PFSK-1 (cell line): ENCODE data around the gene RNF8.

Experiments
- POLR2AphosphoS5 ChIP-seq: IDR thresholded peaks from 2 replicates; pipeline ENCODE4 v1.6.1; 2012; ENCODE audit warnings: low read depth, mild to moderate bottlenecking, control low read depth, low read length, moderate library complexity
- SIN3A ChIP-seq: IDR thresholded peaks from 2 replicates; pipeline ENCODE4 v1.6.1; 2012; ENCODE audit warnings: mild to moderate bottlenecking, low read length, moderate library complexity, borderline replicate concordance; ENCODE audit not compliant: insufficient read depth
- TAF1 ChIP-seq: IDR thresholded peaks from 2 replicates; pipeline ENCODE4 v1.6.1; 2012; ENCODE audit warnings: low read length, control low read depth, borderline replicate concordance; ENCODE audit not compliant: insufficient read depth
- TF ChIP-seq, protein P1 (sequence below), 2 experiments: IDR thresholded peaks; 2 replicates each; pipeline versions ENCODE4 v1.6.1 to v1.8.0; 2011 to 2012; ENCODE audit warnings: low read depth in 2 of 2, low read length in 2 of 2, control low read depth in 1 of 2, inconsistent platforms in 1 of 2, mild to moderate bottlenecking in 1 of 2, moderate library complexity in 1 of 2; ENCODE audit not compliant: insufficient read depth in 1 of 2

GRCh38 chr6:37331047-37331446 is 22.7 kb upstream of the RNF8 start:
- TF ChIP-seq POLR2AphosphoS5 (no peak), SIN3A (no peak), TAF1 (no peak)
- TF ChIP-seq, protein P1, sequence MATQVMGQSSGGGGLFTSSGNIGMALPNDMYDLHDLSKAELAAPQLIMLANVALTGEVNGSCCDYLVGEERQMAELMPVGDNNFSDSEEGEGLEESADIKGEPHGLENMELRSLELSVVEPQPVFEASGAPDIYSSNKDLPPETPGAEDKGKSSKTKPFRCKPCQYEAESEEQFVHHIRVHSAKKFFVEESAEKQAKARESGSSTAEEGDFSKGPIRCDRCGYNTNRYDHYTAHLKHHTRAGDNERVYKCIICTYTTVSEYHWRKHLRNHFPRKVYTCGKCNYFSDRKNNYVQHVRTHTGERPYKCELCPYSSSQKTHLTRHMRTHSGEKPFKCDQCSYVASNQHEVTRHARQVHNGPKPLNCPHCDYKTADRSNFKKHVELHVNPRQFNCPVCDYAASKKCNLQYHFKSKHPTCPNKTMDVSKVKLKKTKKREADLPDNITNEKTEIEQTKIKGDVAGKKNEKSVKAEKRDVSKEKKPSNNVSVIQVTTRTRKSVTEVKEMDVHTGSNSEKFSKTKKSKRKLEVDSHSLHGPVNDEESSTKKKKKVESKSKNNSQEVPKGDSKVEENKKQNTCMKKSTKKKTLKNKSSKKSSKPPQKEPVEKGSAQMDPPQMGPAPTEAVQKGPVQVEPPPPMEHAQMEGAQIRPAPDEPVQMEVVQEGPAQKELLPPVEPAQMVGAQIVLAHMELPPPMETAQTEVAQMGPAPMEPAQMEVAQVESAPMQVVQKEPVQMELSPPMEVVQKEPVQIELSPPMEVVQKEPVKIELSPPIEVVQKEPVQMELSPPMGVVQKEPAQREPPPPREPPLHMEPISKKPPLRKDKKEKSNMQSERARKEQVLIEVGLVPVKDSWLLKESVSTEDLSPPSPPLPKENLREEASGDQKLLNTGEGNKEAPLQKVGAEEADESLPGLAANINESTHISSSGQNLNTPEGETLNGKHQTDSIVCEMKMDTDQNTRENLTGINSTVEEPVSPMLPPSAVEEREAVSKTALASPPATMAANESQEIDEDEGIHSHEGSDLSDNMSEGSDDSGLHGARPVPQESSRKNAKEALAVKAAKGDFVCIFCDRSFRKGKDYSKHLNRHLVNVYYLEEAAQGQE (IDR thresholded peaks at IDR 0.05; ENCODE audit: insufficient read depth in 1 of 2, low read depth in 2 of 2, low read length in 2 of 2), result no peak
